GM12872 (cell line): Measurements from ENCODE around the gene PELI2.

Source experiments
- TF ChIP-seq, protein P1 (sequence below): IDR thresholded peaks from 3 replicates; pipeline ENCODE4 v1.5.1; 2011; ENCODE audit warnings: low read depth, mild to moderate bottlenecking, low read length, moderate library complexity; ENCODE audit not compliant: insufficient read depth

Gene PELI2

DNA sequence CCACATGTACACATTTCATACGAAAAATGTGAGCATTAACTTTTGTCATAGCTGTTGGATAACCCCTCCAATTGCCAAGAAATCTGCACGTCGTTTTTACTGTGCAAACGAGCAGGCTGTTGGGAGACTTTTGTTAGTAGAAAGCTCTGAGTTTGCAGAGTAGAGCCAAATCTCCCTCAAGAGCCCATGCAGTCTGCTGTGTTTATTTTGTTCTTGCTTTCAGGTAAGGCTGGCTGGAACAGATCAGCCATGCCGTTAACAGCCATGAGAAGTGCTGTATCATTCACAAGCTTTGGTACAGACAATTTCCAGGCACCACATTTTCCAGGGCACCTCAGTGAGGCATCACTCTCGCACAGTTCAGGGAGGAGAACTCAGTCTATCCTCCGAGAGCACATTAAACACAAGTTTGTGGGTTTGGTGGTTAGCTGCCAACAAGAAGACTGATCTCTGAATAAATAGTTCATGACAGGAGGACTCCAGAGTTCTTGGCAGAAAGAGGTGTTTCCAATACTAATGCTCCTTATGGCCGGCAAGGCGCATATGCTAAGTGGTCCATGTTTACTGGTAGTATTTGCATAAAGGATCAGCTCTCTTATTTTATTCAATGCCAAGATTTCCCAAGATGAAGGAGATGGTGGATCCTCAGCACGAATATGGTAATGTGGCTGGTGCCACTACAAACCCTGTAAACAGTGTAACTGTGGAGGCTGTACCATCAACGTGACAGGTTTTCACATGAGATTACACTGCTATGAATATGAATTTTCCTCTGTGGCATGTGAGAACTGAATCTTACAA lies 30.3 kb upstream of the PELI2 start:
- TF ChIP-seq, protein P1, sequence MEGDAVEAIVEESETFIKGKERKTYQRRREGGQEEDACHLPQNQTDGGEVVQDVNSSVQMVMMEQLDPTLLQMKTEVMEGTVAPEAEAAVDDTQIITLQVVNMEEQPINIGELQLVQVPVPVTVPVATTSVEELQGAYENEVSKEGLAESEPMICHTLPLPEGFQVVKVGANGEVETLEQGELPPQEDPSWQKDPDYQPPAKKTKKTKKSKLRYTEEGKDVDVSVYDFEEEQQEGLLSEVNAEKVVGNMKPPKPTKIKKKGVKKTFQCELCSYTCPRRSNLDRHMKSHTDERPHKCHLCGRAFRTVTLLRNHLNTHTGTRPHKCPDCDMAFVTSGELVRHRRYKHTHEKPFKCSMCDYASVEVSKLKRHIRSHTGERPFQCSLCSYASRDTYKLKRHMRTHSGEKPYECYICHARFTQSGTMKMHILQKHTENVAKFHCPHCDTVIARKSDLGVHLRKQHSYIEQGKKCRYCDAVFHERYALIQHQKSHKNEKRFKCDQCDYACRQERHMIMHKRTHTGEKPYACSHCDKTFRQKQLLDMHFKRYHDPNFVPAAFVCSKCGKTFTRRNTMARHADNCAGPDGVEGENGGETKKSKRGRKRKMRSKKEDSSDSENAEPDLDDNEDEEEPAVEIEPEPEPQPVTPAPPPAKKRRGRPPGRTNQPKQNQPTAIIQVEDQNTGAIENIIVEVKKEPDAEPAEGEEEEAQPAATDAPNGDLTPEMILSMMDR, result no peak

GRCh38 chr14:56088941-56089340 lies 29.3 kb upstream of the PELI2 start:
- TF ChIP-seq, protein P1, result no peak

DNA sequence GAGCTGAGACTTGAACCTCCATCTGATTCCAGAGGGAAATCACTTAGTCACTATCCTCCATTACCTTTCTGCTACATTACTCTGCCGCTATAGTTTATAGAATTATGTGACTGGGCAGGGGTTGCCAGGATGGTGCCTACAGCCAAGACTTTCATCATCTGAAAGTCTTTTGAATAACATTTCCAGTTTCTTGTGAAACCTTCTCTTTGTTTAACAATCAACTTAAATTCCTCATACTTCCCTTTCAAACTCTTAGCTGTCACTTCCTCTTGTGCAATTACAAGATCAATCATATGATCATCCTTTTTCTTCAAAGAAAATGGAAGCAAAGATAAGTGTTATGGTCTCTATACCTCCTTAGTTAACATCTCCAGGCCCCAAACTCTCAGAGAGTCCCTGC lies 25.4 kb upstream of the PELI2 start:
- TF ChIP-seq, protein P1, result no peak

DNA sequence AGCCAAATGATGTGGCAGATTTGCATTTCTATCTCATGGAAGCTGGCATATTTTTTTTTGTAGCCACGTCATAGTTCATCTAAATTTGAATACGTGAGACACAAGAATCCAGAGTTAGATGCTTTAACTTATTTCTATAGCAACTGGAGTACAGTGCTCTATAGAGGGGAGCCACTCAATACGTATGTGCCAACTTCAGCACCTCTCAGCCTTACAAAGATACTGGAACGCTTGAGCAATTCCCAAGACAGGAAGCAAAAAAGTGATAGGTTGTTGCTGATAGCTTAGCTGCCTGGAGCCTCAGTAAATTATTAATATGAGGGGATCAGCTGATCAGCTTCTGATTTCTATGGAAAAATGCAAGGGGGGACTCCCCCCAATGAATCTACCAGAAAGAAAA lies 24.1 kb upstream of the PELI2 start:
- TF ChIP-seq, protein P1, result no peak

GRCh38 chr14:56098021-56098420 lies 20.2 kb upstream of the PELI2 start:
- TF ChIP-seq, protein P1, result no peak

DNA sequence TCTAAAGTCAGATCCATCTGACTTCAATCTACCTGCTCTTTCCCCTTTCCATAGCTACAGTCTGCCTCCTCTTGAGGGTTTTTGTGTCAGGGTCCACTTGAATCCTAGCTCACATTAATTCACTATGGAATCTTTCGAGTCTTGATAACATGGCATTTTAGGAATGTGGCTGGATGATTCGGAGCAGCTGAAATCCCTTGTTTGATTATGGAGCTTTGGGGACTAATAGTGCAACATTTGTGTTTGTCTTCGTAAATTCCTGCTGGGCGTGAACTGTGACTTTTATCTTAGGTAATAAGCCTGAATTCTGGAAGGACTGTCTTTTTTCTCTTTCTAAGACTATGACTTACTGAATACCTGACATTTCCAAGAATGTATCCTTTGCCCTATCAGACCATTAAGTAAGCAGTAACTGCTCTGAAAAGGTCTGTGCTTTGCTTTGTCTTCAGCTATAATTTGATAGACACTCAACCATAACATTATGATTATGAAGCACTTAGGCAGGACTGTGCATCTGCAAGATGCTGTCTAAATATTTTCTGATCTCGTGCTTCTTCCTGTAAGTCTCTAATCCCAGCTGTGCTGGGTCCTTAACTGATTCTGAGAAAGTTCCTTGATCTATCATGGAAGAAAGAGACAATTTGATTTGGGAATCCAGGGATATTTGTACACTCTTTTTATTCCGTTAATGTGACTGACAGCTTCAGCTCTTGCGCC lies 19.0 kb upstream of the PELI2 start:
- TF ChIP-seq, protein P1, result no peak

DNA sequence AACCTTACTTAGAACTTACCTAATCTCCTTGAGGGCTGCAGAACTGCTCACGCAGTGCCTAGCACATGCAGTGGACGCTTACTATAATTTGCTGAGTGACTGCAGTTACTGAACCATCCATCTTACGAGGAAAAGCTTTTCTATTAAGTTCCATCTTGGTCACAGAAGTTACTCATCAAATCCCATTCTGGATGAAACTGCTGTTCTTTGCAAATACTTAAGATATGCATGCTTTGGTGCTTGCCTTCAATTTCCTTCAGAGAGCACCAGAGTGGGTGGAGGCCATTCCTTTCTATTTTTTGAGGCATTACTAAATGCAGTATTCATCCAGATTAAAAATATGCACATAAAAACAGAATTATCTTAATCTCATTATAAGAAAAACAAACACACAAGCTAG lies 17.7 kb upstream of the PELI2 start:
- TF ChIP-seq, protein P1, result no peak
